K562 (cell line): ENCODE data around the gene YPEL3. TPM values are rescaled to one million over a fixed set of nuclear protein-coding genes. Genes with fewer than 3 reads are reported as not detected.
A peak's percentile ranks its signal among the peaks of the same experiment; 100 is the strongest.

Source experiments
- BHLHE40 ChIP-seq: IDR thresholded peaks from 2 replicates; pipeline ENCODE4 v1.6.1; 2011; ENCODE audit warnings: low read length, improper control_type of control experiment
- ELF1 ChIP-seq: fragments of 200-800 bp; sonication (Bioruptor generic); IDR thresholded peaks from 2 replicates; pipeline ENCODE4 v1.6.1; 2016; ENCODE audit warnings: missing genetic modification characterization, missing compliant biosample characterization
- ELK1 ChIP-seq: sonication (generic); formaldehyde crosslinking; IDR thresholded peaks from 2 replicates; pipeline ENCODE4 v1.8.1; 2022; ENCODE audit warnings: missing genetic modification reagents
- KAT7 ChIP-seq: sonication (generic); formaldehyde crosslinking; IDR thresholded peaks from 2 replicates; pipeline ENCODE4 v1.8.0; 2022; ENCODE audit warnings: missing genetic modification reagents, mild to moderate bottlenecking, borderline replicate concordance
- KLF1 ChIP-seq: fragments of 450-650 bp; IDR thresholded peaks from 2 replicates; pipeline ENCODE4 v1.6.1; 2016; ENCODE audit warnings: missing genetic modification characterization, missing compliant biosample characterization
- L3MBTL2 ChIP-seq: fragments of 450-650 bp; IDR thresholded peaks from 2 replicates; pipeline ENCODE4 v1.6.1; 2016; ENCODE audit warnings: mild to moderate bottlenecking, moderate library complexity
- MYNN ChIP-seq, 2 experiments: sonication (generic); formaldehyde crosslinking in 1 of 2; IDR thresholded peaks; 2 replicates each; pipeline versions ENCODE4 v1.5.0 to v1.6.1; 2016 to 2020; ENCODE audit warnings: antibody characterized with exemption in 1 of 2, missing genetic modification reagents in 1 of 2
- NFXL1 ChIP-seq: fragments of 450-650 bp; formaldehyde crosslinking; IDR thresholded peaks from 2 replicates; pipeline ENCODE4 v1.4.0; 2021; ENCODE audit warnings: mild to moderate bottlenecking
- NONO ChIP-seq, 2 experiments: fragments of 200-400 bp in 1 of 2; fragments of 450-650 bp in 1 of 2; formaldehyde crosslinking in 1 of 2; IDR thresholded peaks; 2 replicates each; pipeline ENCODE4 v1.6.1; 2017; ENCODE audit warnings: low read depth in 2 of 2, mild to moderate bottlenecking in 2 of 2, moderate library complexity in 2 of 2, low read length in 1 of 2
- NRF1 ChIP-seq, 2 experiments: fragments of 450-650 bp; IDR thresholded peaks in 1 of 2; conservative IDR thresholded peaks in 1 of 2; 2 replicates each; pipeline ENCODE4 v1.6.1; 2014; ENCODE audit warnings: mild to moderate bottlenecking in 2 of 2
- PRPF4 ChIP-seq: fragments of 200-400 bp; formaldehyde crosslinking; IDR thresholded peaks from one replicate; pipeline ENCODE4 v1.6.1; 2017; ENCODE audit warnings: low read length, low read depth, mild to moderate bottlenecking; ENCODE audit not compliant: insufficient read depth, poor library complexity, severe bottlenecking
- RBM25 ChIP-seq: fragments of 200-400 bp; formaldehyde crosslinking; IDR thresholded peaks from 2 replicates; pipeline ENCODE4 v1.6.1; 2018; ENCODE audit warnings: low read length, low read depth, moderate library complexity; ENCODE audit not compliant: severe bottlenecking
- RCOR1 ChIP-seq, 2 experiments: IDR thresholded peaks; 2 replicates each; pipeline ENCODE4 v1.6.1; 2012; ENCODE audit warnings: low read depth in 2 of 2, low read length in 2 of 2, borderline replicate concordance in 1 of 2, improper control_type of control experiment in 1 of 2
- TEAD4 ChIP-seq, 2 experiments: sonication (generic) in 1 of 2; formaldehyde crosslinking in 1 of 2; IDR thresholded peaks; 2 replicates each; pipeline versions ENCODE4 v1.6.1 to v1.8.0; 2012 to 2022; ENCODE audit warnings: borderline replicate concordance in 1 of 2, inconsistent platforms in 1 of 2, low read length in 1 of 2, mild to moderate bottlenecking in 1 of 2, missing genetic modification reagents in 1 of 2
- ZBTB1 ChIP-seq: sonication (generic); formaldehyde crosslinking; IDR thresholded peaks from 2 replicates; pipeline ENCODE4 v1.8.1; 2023; ENCODE audit warnings: missing genetic modification reagents, low read depth, mild to moderate bottlenecking, borderline replicate concordance
- ZBTB12 ChIP-seq: fragments of 250-450 bp; sonication (Bioruptor Pico); IDR thresholded peaks from 2 replicates; pipeline ENCODE4 v1.4.0; 2020
- ZFPM2 ChIP-seq: fragments of 250-450 bp; sonication (Bioruptor Pico); IDR thresholded peaks from 2 replicates; pipeline ENCODE4 v1.5.1; 2022; ENCODE audit warnings: mild to moderate bottlenecking
- ZNF143 ChIP-seq: sonication (generic); formaldehyde crosslinking; IDR thresholded peaks from 2 replicates; pipeline ENCODE4 v1.9.0; 2022; ENCODE audit warnings: mild to moderate bottlenecking, missing genetic modification reagents
- ZNF766 ChIP-seq: fragments of 200-800 bp; sonication (Bioruptor generic); conservative IDR thresholded peaks from 2 replicates; pipeline ENCODE4 v1.6.1; 2016; ENCODE audit warnings: missing genetic modification characterization, missing compliant biosample characterization
- polyA plus RNA-seq, 8 experiments: library from polyadenylated mRNA; depleted of rRNA in 4 of 8; stranded (reverse) in 5 of 8; unstranded in 3 of 8; fragments of >200 nt; fragmentation: Nextera tagmentation in 2 of 8; fragmentation: Illumina TruSeq in 1 of 8; extraction: Ambion mirVana in 2 of 8; extraction: Trizol in 1 of 8; gene quantifications; 2 replicates each; pipeline versions ENCODE4 v1.2.1 to v1.2.3, GENCODE V29; 2011 to 2014; ENCODE audit warnings: inconsistent platforms in 1 of 8, missing spikeins in 1 of 8
- total RNA-seq, 7 experiments: library from RNA; depleted of rRNA in 6 of 7; stranded (reverse); fragments of >200 nt in 6 of 7; fragmentation: Illumina TruSeq in 2 of 7; extraction: Trizol in 2 of 7; gene quantifications; 2 replicates each; pipeline versions ENCODE4 v1.2.1 to v1.2.3, GENCODE V29; 2011 to 2021; ENCODE audit warnings: low replicate concordance in 1 of 7
- TF ChIP-seq, protein P1 (sequence below): fragments of 250-450 bp; sonication (Bioruptor Pico); IDR thresholded peaks from 2 replicates; pipeline ENCODE4 v1.8.0; 2021; ENCODE audit warnings: mild to moderate bottlenecking, moderate library complexity
- TF ChIP-seq, protein P2 (sequence below): fragments of 450-650 bp; IDR thresholded peaks from 2 replicates; pipeline ENCODE4 v1.6.1; 2017; ENCODE audit warnings: antibody characterized with exemption

The YPEL3 gene
- total and polyA plus RNA-seq, 9 of the 15 experiments (the other 6 are each of a cell fraction or from before 2014, with no cell fraction given), result 0.41 to 15.0 (median 2.9) TPM

- TF ChIP-seq BHLHE40 (0 out of 2 replicates have a peak, but pooled peaks have one; percentile 35), TEAD4 (IDR thresholded peaks at IDR 0.05; ENCODE audit: low read length) (peak; percentile 61; the same call in 1 of the 2 replicates), TEAD4 (CRISPR knock-in tag; IDR thresholded peaks at IDR 0.05; ENCODE audit: borderline replicate concordance) (peak; percentile 81), KAT7 (CRISPR knock-in tag) (no peak), ZBTB12 (CRISPR knock-in tag) (no peak), NFXL1 (CRISPR knock-in tag) (no peak), KLF1 (tag) (no peak), ZBTB1 (CRISPR knock-in tag) (0 out of 2 replicates have a peak, but pooled peaks have one; percentile 40), NONO (IDR thresholded peaks at IDR 0.05; ENCODE audit: low read depth in 2 of 2, low read length in 1 of 2) (no peak), RBM25 (peak; percentile 56), RCOR1 (IDR thresholded peaks at IDR 0.05; ENCODE audit: borderline replicate concordance in 1 of 2, low read depth in 2 of 2, low read length in 2 of 2) (0 out of 4 replicates have a peak, but pooled peaks of 1 of the 2 experiments have one; percentile 6), MYNN (IDR thresholded peaks at IDR 0.05) (no peak), MYNN (CRISPR knock-in tag; IDR thresholded peaks at IDR 0.05) (no peak), ZFPM2 (CRISPR knock-in tag) (no peak), ELK1 (CRISPR knock-in tag) (no peak), NRF1 (conservative IDR thresholded peaks at IDR 0.05 in 1 of 2, IDR thresholded peaks at IDR 0.05 in 1 of 2) (peak; percentile 90 to 91), ZNF143 (CRISPR knock-in tag) (0 out of 2 replicates have a peak, but pooled peaks have one; percentile 11), ELF1 (tag) (peak; percentile 92), PRPF4 (peak; percentile 55), L3MBTL2 (peak; percentile 82), ZNF766 (CRISPR knock-in tag) (no peak)
- TF ChIP-seq, protein P1, sequence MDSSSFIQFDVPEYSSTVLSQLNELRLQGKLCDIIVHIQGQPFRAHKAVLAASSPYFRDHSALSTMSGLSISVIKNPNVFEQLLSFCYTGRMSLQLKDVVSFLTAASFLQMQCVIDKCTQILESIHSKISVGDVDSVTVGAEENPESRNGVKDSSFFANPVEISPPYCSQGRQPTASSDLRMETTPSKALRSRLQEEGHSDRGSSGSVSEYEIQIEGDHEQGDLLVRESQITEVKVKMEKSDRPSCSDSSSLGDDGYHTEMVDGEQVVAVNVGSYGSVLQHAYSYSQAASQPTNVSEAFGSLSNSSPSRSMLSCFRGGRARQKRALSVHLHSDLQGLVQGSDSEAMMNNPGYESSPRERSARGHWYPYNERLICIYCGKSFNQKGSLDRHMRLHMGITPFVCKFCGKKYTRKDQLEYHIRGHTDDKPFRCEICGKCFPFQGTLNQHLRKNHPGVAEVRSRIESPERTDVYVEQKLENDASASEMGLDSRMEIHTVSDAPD (CRISPR knock-in tag), result no peak
- TF ChIP-seq, protein P2, sequence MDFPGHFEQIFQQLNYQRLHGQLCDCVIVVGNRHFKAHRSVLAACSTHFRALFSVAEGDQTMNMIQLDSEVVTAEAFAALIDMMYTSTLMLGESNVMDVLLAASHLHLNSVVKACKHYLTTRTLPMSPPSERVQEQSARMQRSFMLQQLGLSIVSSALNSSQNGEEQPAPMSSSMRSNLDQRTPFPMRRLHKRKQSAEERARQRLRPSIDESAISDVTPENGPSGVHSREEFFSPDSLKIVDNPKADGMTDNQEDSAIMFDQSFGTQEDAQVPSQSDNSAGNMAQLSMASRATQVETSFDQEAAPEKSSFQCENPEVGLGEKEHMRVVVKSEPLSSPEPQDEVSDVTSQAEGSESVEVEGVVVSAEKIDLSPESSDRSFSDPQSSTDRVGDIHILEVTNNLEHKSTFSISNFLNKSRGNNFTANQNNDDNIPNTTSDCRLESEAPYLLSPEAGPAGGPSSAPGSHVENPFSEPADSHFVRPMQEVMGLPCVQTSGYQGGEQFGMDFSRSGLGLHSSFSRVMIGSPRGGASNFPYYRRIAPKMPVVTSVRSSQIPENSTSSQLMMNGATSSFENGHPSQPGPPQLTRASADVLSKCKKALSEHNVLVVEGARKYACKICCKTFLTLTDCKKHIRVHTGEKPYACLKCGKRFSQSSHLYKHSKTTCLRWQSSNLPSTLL, result no peak
These were observed at the start of gene YPEL3 (continued) for GRCh38 chr16:30096105-30096861.
